Smooth muscle cell (in vitro differentiated cells): Measurements from ENCODE around the gene SOX1. TPM values are rescaled to one million over a fixed set of nuclear protein-coding genes. Genes with fewer than 3 reads are reported as not detected.

Experiments used
- DNase-seq: peaks from one replicate; lab custom pipeline; 2025; ENCODE audit not compliant: unreplicated experiment; lab: John Stamatoyannopoulos, UW
- H2AFZ ChIP-seq: fragments of 200-600 bp; sonication (generic); 2 replicates; pipeline ENCODE4 v1.6.0; 2016; ENCODE audit warnings: antibody characterized with exemption, low read depth, mild to moderate bottlenecking
- H3F3A ChIP-seq: fragments of 200-600 bp; sonication (generic); 2 replicates; pipeline ENCODE4 v1.6.0; 2017; ENCODE audit warnings: antibody characterized with exemption, low read depth
- H3K27ac ChIP-seq: fragments of 200-600 bp; sonication (generic); 2 replicates; pipeline ENCODE4 v1.5.1; 2016; ENCODE audit warnings: low read depth, mild to moderate bottlenecking
- H3K27me3 ChIP-seq: fragments of 200-600 bp; sonication (generic); 2 replicates; pipeline ENCODE4 v1.6.1; 2016; ENCODE audit warnings: low read depth, mild to moderate bottlenecking
- H3K36me3 ChIP-seq: fragments of 200-600 bp; sonication (generic); 2 replicates; pipeline ENCODE4 v1.5.1; 2016; ENCODE audit warnings: low read depth
- H3K4me1 ChIP-seq: fragments of 200-600 bp; sonication (generic); 2 replicates; pipeline ENCODE4 v1.5.1; 2016; ENCODE audit warnings: low read depth
- H3K4me2 ChIP-seq: fragments of 200-600 bp; sonication (generic); 2 replicates; pipeline ENCODE4 v1.6.0; 2016; ENCODE audit warnings: mild to moderate bottlenecking
- H3K4me3 ChIP-seq: fragments of 200-600 bp; sonication (generic); 2 replicates; pipeline ENCODE4 v1.5.1; 2016; ENCODE audit warnings: mild to moderate bottlenecking
- H3K79me2 ChIP-seq: fragments of 200-600 bp; sonication (generic); 2 replicates; pipeline ENCODE4 v1.6.0; 2016; ENCODE audit warnings: low read depth, mild to moderate bottlenecking
- H3K9ac ChIP-seq: fragments of 200-600 bp; sonication (generic); 2 replicates; pipeline ENCODE4 v1.6.0; 2016; ENCODE audit warnings: low read depth
- H3K9me3 ChIP-seq: fragments of 200-600 bp; sonication (generic); replicated peaks from 2 replicates; pipeline ENCODE4 v1.5.1; 2016; ENCODE audit warnings: low read depth
- H4K20me1 ChIP-seq: fragments of 200-600 bp; sonication (generic); 2 replicates; pipeline ENCODE4 v1.6.0; 2016; ENCODE audit warnings: low read depth
- CTCF ChIP-seq: fragments of 200-600 bp; sonication (generic); IDR thresholded peaks from 2 replicates; pipeline ENCODE4 v1.5.1; 2017; ENCODE audit warnings: borderline replicate concordance, mild to moderate bottlenecking, antibody characterized with exemption; ENCODE audit not compliant: insufficient read depth, poor library complexity, severe bottlenecking
- WGBS: methylation state at CpG from one replicate; pipeline ENCODE4 v1.1.7; 2016; ENCODE audit warnings: low lambda C conversion rate; 5-methylcytosine and 5-hydroxymethylcytosine counted together
- polyA plus RNA-seq: library from polyadenylated mRNA; unstranded; fragments of >200 nt; fragmentation: Nextera tagmentation; extraction: Ambion mirVana; gene quantifications from 2 replicates; pipeline ENCODE4 v1.2.1, GENCODE V29; 2016
- total RNA-seq: library from RNA; depleted of rRNA; stranded (reverse); fragments of >200 nt; gene quantifications from 2 replicates; pipeline ENCODE4 v1.2.3, GENCODE V29; 2014

The SOX1 gene
- total and polyA plus RNA-seq, 2 experiments from 2014 or later = not detected

GRCh38 chr13:112071723-112072533, 5.0 kb downstream of the SOX1 start:
- no peak overlapping the region for H3K9ac ChIP-seq
- H3K4me3 ChIP-seq = peak overlapping the region; percentile 34
- peaks cover 44% of the 10 kb centered on the region for H3K4me1 ChIP-seq
- no peaks in the 10 kb centered on the region for H4K20me1 ChIP-seq
- no peak for TF ChIP-seq CTCF
- no peaks in the 10 kb centered on the region for H3F3A ChIP-seq
- H3K9me3 ChIP-seq = no peaks in the 10 kb centered on the region
- H3K27ac ChIP-seq = no peak overlapping the region
- peaks cover 93% of the 10 kb centered on the region for H3K27me3 ChIP-seq
- H3K4me2 ChIP-seq = peak overlapping the region; percentile 82
- no peak for DNase-seq
- no peak overlapping the region for H2AFZ ChIP-seq
- no peaks in the 10 kb centered on the region for H3K36me3 ChIP-seq
- no peaks in the 10 kb centered on the region for H3K79me2 ChIP-seq
- 4% methylated on average over 49 of the region's 59 CpGs for WGBS

GRCh38 chr13:112072534-112073244, 5.7 kb downstream of the SOX1 start:
- 1% methylated on average over 13 of the region's 77 CpGs for WGBS
- H3K4me2 ChIP-seq = peak overlapping the region; percentile 82
- H2AFZ ChIP-seq = no peak overlapping the region
- no peak overlapping the region for H3K27ac ChIP-seq
- H3K79me2 ChIP-seq = no peaks in the 10 kb centered on the region
- H3K4me3 ChIP-seq = peak overlapping the region; percentile 34
- H3K4me1 ChIP-seq = peaks cover 44% of the 10 kb centered on the region
- no peaks in the 10 kb centered on the region for H3K36me3 ChIP-seq
- H3K9ac ChIP-seq = no peak overlapping the region
- no peaks in the 10 kb centered on the region for H3F3A ChIP-seq
- H3K9me3 ChIP-seq = no peaks in the 10 kb centered on the region
- TF ChIP-seq CTCF = no peak
- peaks cover 94% of the 10 kb centered on the region for H3K27me3 ChIP-seq
- no peaks in the 10 kb centered on the region for H4K20me1 ChIP-seq
- no peak for DNase-seq

GRCh38 chr13:112073245-112074138, 6.5 kb downstream of the SOX1 start:
- no peak overlapping the region for H2AFZ ChIP-seq
- no peak for DNase-seq
- H3K4me3 ChIP-seq = peak overlapping the region; percentile 34
- H3K36me3 ChIP-seq = no peaks in the 10 kb centered on the region
- TF ChIP-seq CTCF = no peak
- no peak overlapping the region for H3K27ac ChIP-seq
- H3K79me2 ChIP-seq = no peaks in the 10 kb centered on the region
- no peaks in the 10 kb centered on the region for H4K20me1 ChIP-seq
- WGBS = 1% methylated on average over 37 of the region's 77 CpGs
- H3F3A ChIP-seq = no peaks in the 10 kb centered on the region
- no peak overlapping the region for H3K9ac ChIP-seq
- H3K27me3 ChIP-seq = peaks cover 100% of the 10 kb centered on the region
- H3K9me3 ChIP-seq = no peaks in the 10 kb centered on the region
- peaks cover 44% of the 10 kb centered on the region for H3K4me1 ChIP-seq
- H3K4me2 ChIP-seq = peak overlapping the region; percentile 82
